A204.1 (cell line): ENCODE results near the gene METTL6.
"Not testable (repeated sequence)": the region's sequence is repeated elsewhere in the genome, so short reads cannot be mapped to it uniquely, and the experiment has no call there.

Experiments
- FAIRE-seq: peaks from 2 replicates; lab custom pipeline; 2012; peaks lifted over from hg19 to GRCh38; lab: Jason Lieb, UNC

Gene METTL6, protein sequence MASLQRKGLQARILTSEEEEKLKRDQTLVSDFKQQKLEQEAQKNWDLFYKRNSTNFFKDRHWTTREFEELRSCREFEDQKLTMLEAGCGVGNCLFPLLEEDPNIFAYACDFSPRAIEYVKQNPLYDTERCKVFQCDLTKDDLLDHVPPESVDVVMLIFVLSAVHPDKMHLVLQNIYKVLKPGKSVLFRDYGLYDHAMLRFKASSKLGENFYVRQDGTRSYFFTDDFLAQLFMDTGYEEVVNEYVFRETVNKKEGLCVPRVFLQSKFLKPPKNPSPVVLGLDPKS

DNA sequence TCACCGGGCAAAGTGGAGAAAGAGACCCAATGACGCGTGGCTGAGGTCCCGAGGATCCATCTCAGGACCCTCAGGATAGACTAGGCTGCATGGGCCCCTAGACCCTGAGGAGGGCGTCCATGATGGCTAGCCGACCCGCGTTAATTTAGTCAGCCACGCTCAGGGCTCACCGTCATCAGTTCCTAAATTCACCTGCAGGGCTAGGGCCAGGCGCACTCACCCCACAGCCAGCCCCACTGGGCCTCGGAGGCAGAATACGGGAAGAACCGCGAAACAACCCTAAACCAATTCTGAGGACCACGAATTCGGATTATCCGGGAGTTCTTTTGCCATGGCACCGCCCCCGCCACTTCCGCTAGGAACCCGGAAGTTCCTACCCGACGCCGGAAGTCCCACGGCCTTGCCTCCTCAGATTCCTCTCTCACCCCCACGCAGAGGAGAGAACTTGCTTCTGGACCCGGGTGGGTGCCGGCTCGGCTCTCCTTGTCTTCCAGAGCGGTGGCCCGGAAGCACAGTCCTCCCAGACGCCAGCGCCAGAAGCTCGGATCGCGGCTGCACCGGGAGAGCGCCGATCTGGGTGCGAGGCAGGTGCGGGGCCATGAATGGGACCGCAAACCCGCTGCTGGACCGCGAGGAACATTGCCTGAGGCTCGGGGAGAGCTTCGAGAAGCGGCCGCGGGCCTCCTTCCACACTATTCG is at the start of gene METTL6, which contains the start of gene EAF1:
METTL6 (minus strand) TSS at position 363 of the 699 bp plus-strand sequence. CDS start 1,033 bp downstream, outside the sequence.
EAF1 (plus strand) TSS at position 417 of the 699 bp plus-strand sequence; CDS start at position 599, 182 bp downstream.
- no peak for FAIRE-seq

DNA sequence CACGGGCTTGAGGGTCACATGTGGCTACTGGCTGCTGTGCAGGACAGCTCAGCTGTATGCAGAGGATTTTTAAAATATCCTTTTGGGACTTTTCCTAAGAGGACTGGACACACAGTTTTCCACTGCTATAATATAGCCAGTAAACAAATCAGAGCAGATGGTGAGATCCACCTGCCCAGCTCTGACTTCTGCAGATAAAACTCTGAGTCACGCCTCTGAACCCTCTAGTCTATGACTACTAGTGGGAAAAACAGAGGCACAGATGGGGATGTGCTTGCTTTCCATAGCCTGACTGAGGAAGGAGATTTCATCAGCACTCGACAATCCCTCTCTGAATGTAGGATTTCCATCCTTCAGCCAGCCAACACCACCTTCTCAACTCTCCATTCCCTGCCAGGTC is 49.0 kb upstream of the METTL6 start:
- no peak for FAIRE-seq

DNA sequence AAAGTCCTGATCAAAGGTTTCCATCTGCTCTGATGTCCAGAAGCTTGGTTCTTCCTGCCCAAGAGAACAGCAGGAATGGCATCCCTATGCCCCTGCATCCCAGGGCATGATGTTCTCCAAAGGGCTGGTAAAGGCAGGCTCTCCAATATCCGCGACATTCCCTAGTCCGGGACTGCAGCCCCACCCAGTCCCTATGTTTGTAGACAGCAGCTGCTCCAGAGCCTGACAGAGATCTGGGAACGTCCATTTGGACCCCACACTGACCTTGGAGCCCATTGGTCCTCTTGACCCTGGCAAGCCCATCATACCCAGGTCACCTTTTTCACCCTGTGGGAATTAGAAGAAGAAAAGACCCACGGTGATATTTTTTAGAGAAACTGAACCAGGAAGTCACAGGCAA is 47.8 kb upstream of the METTL6 start:
- no peak for FAIRE-seq

DNA sequence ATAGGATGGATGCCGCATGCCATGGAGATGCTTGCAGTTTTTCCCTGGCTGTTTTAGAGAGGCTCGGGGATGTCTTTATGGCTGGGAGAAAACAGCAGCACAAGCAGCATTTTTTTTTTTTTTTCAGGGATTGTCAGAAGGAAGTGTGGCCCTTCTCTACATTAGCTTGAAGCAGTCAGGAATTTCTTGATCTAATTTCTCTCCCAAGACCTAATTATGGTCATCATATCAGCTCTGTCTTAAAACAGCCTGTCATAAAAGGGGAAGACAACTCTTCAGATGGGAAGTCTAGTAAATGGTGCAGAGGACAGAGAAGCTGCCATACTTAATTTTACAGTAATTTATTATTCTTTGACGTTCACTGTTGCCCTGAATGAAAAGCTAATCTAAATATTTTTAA is 44.5 kb upstream of the METTL6 start:
- no peak for FAIRE-seq

DNA sequence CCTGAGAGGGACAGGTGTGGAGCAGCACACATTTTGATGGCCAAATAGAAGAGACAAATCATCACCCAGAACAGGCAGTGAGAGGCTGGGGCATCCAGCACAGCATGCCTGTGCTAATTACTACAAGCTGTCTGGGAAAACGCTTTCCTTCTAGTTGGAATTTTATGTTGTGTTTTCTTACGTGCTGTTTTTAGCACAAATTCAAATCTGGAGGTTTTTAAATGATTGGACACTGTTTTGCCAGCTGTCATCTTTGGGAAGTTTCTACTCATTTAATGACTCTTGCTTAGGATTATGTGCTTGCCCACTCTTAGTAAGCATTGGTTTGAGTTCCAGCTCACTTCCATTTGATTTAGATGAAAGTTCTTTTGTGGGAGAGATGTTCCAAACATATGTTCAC is 43.5 kb upstream of the METTL6 start:
- no peak for FAIRE-seq

DNA sequence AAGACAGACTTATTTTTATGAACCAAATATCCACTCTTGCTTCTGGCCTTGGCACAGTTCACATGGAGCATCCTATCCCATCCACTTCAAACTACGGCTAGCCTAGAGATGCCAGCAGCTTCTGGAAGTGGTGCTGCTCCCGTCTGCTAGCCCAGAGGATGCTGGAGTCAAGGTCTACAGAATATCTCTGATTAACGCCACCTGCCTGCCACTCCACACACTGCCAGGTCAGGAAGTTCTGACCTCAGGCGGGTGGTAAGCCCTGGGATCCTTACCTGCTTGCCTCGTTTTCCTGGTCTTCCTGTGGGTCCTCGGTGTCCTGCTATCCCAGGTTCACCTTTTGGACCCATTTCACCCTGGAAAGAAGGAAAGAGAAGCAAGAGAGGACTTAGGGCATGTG is 42.9 kb upstream of the METTL6 start:
- FAIRE-seq, result no peak

DNA sequence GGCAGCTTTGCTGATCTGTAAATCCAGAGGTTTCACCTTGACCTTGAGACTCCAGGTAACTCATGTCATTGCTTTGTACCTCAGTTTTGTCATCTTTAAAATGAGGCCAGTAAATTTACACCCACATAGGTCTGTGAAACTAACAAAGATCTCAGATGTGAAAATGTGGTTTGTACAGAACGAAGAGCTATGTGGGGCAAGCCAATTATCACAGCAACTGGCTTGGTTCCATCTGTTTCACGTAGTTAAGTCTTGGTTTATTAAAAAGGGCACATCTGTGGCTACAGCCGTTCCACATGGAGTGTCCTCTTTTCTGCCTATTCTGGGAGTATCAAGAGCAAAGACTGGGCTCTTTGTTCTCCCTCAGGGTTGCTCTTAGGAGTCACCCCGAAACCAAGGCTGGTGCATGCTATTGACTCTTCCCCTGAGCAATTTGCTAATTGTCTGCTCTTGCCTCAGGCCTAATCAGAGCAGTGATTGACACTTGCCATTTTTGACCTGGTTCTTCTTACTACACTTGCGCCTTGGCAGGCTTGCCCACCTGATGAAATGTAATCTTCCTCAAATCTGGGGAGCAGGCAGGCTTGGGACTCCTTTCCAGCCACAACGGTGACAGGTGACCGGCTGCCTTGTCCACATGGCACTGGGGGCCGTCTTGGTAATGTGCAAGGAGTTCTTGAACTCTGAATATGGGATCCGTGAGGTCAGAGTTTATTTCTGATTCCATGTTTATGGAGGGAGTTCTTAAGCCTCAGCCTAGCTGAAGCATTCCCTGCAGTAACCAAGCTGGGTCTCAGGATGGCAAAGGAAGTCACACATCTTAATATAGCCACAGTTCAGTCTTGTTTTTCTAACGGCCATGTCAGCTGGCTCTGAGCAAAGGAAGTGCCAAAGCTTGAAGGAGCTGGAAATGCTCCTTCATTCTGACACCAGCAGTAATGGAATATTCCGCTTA is 40.2 kb upstream of the METTL6 start:
- FAIRE-seq, result no peak

DNA sequence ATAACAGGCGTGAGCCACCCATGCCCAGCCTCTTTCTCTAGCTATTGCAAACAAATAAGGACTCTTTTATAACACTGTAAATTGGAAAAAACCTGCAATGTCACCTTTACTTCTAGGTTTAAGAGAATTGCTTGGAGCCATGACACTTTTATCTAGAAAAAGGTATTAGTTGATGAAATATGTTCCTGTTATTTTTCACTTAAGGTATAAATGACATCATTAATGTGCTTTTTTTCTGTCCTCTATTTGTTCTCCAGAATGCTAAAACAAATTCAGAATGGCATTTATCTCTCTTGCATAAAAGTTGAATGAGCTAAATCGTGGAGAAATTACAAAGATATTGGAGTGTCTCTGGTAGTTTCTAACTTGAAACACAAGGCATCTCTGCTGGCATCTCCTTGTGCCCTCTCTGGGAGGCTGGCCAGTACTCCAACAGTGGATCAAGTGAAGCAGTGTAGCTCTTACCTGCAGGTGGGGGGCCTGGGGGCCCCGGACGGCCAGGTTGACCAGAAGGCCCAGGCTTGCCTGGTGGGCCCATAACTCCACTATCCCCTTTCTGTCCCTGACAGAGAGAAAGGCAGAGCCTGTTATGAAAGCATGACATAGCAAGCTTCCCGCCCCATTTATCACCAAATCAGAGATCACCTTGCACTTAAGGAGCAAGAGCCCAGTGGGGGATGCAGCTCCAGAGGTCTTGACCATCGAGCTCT is 38.7 kb upstream of the METTL6 start:
- no peak for FAIRE-seq

DNA sequence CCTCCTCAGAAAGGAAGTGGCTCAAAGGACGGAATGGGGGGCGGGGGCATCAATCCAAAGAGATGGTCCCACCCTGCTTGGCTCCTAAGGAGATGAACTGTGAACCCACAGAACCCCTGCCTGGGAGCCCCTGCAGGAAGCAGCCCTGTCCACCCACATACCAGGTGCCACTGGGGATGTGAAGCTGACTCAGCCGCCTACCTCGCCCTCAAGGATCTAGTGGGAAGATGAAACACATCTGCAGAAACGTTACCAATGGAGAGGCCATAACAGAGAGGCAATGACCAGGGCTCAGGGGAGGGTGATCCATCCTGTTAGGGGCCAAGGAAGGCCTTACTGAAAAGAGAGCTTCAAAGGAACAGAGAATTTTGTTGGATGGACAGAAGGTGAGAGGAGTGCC is 35.1 kb upstream of the METTL6 start:
- no peak for FAIRE-seq

DNA sequence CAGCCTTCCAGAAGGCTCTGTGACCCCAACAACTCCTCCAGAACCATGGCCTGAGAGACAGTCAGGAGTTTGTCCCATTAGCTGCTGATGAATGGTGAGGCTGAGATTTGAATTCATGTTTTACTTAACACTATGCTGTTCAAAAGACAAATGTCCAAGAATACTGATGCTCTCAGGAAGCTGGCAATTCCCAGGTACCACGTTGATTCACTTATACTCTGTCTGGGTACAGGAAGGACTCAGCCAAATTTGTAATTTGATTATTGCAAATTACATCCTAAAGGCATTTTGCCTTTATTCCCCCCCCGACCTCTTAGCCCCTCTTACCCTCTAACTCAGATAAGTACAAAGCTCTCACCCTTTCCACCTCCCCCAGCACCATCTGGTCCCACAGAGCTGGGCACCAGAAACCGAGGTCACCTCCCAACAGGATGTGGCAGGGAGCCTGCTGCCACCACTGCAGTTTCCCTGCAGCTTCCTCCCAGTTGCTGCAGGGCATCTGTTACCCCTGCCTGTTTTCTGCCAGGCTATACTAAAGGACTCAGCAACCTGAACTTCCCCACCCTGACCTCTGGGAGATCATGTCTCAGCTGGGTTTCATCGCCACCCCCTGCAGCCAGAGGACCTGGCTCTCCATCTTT is 33.7 kb upstream of the METTL6 start:
- no peak for FAIRE-seq

DNA sequence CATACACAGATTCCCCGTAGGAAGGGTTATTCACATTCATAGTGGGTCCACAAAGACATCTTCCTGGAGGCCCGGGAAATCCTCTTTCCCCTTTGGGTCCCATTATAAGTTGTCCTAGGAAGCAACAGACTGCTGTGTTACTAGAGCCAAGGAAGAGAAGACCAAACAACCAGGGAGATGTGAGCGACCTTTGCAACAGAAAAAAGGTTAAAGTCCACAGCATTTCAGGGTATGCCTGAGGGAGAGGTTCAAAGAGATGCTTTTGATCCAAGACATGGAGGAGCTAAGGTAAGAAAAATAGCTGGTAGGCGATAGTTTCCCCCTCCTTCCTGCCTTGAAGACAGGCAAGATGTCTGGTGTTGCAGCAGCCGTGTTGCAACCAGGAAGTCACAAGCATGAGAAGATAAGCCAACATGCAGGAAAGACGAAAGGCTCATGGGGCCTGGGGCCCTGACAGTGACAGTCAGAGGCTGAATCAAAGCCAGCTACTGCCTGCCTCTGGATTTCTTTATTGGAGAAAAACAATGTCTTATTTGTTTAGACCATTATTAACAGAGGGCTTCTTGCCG is 31.0 kb upstream of the METTL6 start:
- no peak for FAIRE-seq

DNA sequence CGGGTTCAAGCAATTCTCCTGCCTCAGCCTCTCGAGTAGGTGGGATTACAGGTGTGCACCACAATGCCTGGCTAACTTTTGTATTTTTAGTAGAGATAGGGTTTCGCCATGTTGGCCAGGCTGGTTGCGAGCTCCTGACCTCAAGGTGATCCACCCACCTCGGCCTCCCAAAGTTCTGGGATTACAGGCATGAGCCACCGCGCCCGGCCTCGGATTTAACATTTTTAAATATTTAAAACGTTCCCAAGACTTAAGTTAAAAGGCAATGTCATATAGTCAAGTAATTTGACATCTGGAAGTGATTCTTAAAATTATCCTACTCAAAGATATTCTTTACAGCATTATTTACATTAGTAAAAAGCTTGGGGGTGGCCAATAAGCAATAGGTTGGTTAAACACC is 29.6 kb upstream of the METTL6 start:
- FAIRE-seq, result not testable (repeated sequence)

DNA sequence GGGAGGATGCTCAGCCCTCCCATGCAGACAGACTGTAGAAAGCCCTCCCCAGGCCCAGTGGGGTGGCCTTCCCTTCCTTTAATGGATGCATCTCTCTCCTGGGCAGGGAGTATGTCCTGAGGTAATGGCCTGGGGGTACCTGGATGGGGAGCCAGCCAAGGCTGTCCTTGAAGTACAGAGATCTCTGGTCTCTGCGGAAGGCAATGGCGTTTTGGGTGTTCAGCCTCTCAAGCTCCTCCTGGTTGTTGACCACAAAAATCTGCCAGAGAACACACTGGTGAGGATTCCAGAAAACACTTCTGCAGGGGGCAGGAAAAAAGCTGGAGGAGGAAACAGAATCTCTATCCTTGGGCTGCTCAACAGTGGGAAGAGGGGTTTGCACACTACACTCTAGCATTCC is 29.0 kb upstream of the METTL6 start:
- no peak for FAIRE-seq

DNA sequence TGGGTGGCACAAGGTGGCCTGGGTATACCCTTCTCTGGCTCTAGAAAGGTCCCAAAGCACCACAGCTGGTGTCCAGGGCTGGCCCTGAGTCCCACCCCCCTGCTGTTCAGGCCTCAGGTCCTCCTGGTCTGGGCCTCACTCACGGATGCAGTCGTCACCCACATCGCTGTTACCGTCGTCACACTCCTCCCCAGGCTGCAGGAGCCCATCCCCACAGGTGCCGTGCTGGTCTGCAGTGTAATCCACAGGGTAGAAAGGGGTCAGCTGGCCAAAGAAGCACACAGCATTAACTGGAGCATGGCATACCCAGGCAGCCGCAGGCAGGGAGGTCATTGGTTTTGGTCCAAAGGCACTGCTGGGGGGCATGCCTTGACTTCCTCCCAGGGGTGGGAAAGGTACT is 28.4 kb upstream of the METTL6 start:
- no peak for FAIRE-seq

DNA sequence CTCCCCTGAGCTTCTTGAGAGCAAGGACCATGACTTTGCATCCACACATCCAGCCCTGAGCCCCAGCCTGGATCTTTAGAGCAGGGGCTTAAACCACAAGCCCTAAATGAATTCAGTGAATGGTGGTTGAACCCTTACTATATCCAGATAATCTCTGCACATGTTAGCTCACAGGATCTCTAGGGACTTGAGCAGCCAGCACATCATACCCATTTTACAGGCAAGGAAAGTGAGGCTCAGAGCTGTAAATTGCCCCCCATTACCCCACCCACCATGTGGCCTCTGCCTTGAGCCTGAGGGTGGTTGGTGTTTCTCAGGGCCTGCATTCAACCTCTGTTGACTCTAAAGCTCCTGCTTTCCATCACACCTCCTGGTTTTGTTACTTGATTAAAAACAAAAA is 27.6 kb upstream of the METTL6 start:
- no peak for FAIRE-seq

DNA sequence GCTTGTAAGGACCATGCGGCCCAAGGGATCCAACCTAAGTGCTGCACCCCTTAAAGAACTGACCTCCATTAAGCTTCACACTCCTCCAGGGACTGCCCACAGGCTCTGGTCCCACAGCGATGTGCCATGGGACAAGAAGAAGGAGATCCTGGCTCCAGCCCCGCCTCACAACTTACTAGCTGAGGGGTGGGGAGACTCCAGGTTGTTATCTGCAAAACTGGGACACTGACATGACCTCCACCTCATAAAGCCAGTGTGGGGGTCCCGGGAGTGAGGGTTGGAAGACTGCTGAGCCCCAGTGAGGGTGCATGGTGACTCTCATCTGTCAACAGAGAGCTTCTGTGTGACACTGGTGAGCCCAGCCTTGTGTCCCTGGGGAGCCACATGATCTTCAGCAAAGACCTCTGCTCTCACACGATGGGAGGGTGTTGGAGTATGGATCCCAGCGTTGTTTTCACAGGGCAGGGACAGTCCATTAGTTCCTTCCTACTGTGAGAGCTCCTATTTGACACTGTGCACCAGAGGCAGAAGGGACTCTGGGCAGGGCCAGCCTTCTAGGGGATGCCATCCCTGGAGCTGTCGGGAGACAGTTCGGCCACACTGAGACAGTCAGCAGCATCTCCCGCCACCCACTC is 26.8 kb upstream of the METTL6 start:
- no peak for FAIRE-seq

DNA sequence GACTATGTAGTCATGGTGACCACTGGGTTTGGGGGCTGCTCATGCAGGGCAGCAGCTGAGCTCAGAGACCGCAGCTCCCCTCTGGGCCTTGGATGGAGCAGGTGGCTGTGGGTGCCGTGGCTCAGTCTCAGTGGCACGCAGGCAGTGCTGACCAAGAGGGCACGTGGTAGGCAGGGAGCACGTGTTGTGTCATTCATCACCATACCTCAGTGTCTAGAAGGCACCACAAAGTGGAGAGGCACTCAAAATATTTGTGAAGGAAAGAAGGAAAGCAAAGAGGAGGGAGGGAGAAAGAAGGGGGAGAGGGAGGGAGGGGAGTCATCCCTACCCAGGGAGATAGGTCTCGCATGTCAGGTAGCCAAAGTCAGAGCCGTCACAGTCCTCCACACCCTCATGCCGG is 26.2 kb upstream of the METTL6 start:
- FAIRE-seq, result no peak

DNA sequence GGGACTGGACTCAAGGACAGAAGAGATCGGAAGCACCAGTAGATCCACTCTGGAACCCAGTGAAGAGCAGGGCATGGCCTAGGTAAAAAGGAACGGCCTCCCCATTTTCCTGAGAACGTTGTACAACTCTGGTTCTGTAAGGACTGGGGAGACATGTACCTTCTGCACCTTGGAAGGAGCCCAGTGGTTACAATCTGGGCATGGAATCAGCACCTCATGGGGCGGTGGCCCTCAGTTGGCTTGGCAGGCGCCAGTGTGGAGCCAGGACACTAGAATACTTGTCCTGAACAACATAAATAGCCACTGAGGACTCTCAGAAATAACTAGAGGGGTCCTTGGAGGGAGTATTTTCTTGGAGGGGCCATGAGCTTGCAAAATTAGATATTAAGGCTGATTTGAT is 25.6 kb upstream of the METTL6 start:
- no peak for FAIRE-seq

DNA sequence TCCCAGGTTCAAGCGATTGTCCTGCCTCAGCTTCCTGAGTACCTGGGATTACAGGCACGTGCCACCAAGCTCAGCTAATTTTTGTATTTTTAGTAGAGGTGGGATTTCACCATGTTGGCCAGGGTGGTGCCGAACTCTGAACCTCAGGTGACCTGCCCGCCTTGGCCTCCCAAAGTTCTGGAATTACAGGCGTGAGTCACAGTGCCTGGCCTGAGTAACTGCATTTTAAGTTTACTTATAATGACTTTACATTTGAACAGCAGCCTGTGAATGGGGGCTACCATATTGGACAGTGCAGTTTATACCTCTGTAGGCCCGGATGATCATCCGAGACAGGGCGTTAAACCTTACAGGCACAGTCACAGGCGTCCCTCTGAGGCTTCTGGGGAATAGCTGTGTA is 24.8 kb upstream of the METTL6 start:
- FAIRE-seq, result no peak

DNA sequence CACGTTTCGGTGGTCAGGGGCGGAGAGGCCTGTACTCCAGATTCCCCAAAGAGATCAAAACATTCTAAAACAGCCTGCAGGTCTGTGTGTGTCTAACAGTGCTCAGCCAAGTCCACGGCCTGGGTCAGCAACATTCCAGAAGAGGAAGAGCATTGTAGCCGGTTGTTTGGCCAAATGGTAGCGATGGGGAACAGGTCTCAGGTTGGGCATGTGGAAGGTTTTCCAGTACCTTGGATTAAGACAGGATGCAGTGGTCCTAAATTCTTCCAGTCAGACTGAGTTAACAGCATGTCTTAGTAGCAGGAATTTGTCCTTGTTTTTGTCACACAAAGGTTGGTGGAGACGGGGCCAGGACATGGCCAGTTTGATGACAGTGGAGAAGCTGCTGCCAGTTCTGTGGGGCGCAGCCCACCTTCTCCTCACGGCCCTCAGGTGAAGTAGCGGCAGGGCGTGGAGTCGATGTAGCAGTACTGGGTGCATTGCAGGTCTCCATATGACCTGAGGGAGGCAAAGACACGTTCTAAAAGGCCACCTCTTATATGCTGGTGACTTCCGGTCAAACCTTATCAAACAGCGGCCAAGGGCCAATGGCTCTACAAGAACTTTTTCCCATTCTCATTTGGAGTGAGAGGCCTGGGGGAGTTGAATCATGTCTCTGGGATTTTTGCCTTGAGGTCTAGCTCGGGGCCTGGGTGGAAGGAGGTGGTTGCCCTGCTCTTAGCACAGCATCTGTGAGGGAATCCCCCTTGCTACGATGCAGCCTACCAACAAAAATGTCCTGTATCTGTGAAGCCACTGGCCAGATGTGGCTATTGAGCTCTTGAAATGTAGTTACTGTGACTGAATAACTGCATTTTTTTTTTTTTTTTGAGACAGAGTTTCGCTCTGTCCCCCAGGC is 24.1 kb upstream of the METTL6 start:
- FAIRE-seq, result no peak
